Measurements from ENCODE around the gene SMYD5.

SMYD5 gene

GRCh38 chr2:73250872-73251846, 37.1 kb downstream of the SMYD5 start:
- no peak for TF ChIP-seq CTCF (IDR thresholded peaks at IDR 0.05; ENCODE audit: insufficient read depth, low read length, poor library complexity, severe bottlenecking)
- DNase-seq (ENCODE audit: extremely low read depth, insufficient read length): no peak

GRCh38 chr2:73252238-73253027, 38.4 kb downstream of the SMYD5 start:
- no peak for TF ChIP-seq CTCF (IDR thresholded peaks at IDR 0.05; ENCODE audit: insufficient read depth, low read length, poor library complexity, severe bottlenecking)
- Histone ChIP-seq H3K36me3 (ENCODE audit: control insufficient read depth, insufficient read depth, low read length) (peaks cover 48% of the 10 kb centered on the region), H3K4me3 (replicated peaks; ENCODE audit: low read depth, low read length) (no peak overlapping the region), H3K27me3 (replicated peaks; ENCODE audit: control insufficient read depth, insufficient read depth, low read length) (no peaks in the 10 kb centered on the region)
- DNase-seq (ENCODE audit: extremely low read depth, insufficient read length): no peak

More at GRCh38 chr2:73250872-73251846, 37.1 kb downstream of the SMYD5 start:
- Histone ChIP-seq H3K27me3 (replicated peaks; ENCODE audit: control insufficient read depth, insufficient read depth, low read length) (no peaks in the 10 kb centered on the region), H3K4me3 (replicated peaks; ENCODE audit: low read depth, low read length) (no peak overlapping the region), H3K36me3 (ENCODE audit: control insufficient read depth, insufficient read depth, low read length) (peaks cover 54% of the 10 kb centered on the region)

- H3K4me3 ChIP-seq (replicated peaks; ENCODE audit: low read depth, low read length): no peak overlapping the region
- H3K36me3 ChIP-seq (ENCODE audit: control insufficient read depth, insufficient read depth, low read length): peaks cover 42% of the 10 kb centered on the region
- H3K27me3 ChIP-seq (replicated peaks; ENCODE audit: control insufficient read depth, insufficient read depth, low read length): no peaks in the 10 kb centered on the region
- no peak for TF ChIP-seq CTCF (IDR thresholded peaks at IDR 0.05; ENCODE audit: insufficient read depth, low read length, poor library complexity, severe bottlenecking)
- DNase-seq (ENCODE audit: extremely low read depth, insufficient read length): no peak
These were observed 39.4 kb downstream of the SMYD5 start for GRCh38 chr2:73253400-73253799.

- no peak for DNase-seq (ENCODE audit: extremely low read depth, insufficient read length)
- peaks cover 43% of the 10 kb centered on the region for H3K36me3 ChIP-seq (ENCODE audit: control insufficient read depth, insufficient read depth, low read length)
- no peak for TF ChIP-seq CTCF (IDR thresholded peaks at IDR 0.05; ENCODE audit: insufficient read depth, low read length, poor library complexity, severe bottlenecking)
- no peak overlapping the region for H3K4me3 ChIP-seq (replicated peaks; ENCODE audit: low read depth, low read length)
- no peaks in the 10 kb centered on the region for H3K27me3 ChIP-seq (replicated peaks; ENCODE audit: control insufficient read depth, insufficient read depth, low read length)
These were observed 39.9 kb downstream of the SMYD5 start for GRCh38 chr2:73253901-73254300.

GRCh38 chr2:73254343-73255006, 40.4 kb downstream of the SMYD5 start:
- no peak for TF ChIP-seq CTCF (IDR thresholded peaks at IDR 0.05; ENCODE audit: insufficient read depth, low read length, poor library complexity, severe bottlenecking)
- H3K36me3 ChIP-seq (ENCODE audit: control insufficient read depth, insufficient read depth, low read length): peaks cover 44% of the 10 kb centered on the region

More at GRCh38 chr2:73254343-73255006, 40.4 kb downstream of the SMYD5 start:
- H3K27me3 ChIP-seq (replicated peaks; ENCODE audit: control insufficient read depth, insufficient read depth, low read length): no peaks in the 10 kb centered on the region
- DNase-seq (ENCODE audit: extremely low read depth, insufficient read length): no peak
- no peak overlapping the region for H3K4me3 ChIP-seq (replicated peaks; ENCODE audit: low read depth, low read length)
